ENCODE results near the gene LLCFC1.
"Not testable (repeated sequence)": the region's sequence is repeated elsewhere in the genome, so short reads cannot be mapped to it uniquely, and the experiment has no call there.

The LLCFC1 gene

DNA sequence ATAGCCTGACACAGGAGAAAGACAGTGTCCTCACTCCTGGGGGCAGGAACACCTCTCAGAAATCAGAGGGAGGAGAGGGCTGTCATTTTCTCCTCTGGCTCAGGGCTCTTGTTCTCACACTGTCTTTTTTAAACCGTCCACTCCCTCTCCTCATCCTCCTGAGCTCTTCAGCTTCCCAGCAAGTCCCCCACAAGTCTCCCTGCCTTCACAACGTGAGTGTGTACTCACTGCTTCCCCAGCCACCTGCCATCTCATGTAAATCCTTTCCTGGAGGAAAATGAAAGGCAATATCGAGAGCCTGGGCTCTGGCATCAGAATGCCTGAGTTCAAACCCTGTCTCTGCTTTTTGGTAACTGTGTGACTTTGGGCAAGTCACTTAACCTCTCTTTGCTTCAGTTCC, 5.7 kb downstream of the LLCFC1 start:
- no peak for DNase-seq

DNA sequence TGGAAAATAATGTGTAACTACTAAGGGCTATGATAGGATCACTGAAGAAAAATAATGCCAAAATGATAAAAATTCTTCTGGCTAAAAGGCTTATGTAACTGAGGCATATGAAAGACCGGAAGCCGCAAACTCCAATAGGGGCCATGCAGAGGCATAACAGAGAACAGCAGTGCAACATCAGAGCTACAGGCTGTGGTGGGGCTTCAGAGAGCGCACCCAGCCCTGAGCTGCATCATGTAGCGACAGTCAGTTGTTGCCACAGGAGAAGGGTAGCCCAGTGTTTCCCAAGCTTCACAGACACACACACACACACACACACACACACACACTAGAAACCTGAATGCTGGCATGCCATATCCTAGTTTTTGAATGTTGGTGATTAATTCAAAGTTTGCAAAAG, 9.3 kb downstream of the LLCFC1 start:
- DNase-seq: no peak

DNA sequence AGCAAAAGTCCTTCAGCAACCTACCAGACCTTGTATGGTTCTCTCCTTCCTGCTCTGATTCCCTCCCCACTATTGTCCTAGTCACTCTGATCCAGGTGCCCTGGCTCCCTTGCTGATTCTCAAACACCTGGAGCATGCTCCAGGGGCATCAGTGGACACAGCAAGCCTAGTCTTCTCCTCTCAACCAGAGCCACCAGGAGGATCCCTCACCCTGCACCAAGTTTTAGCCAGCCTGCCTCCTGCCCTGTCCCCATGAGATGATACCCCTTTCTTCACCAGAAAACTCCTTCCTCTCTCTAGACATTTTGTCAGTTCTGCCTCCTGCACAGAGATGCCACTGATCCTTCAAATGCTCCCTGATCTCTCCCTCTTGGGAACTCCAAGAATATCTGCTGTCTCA, 11.0 kb downstream of the LLCFC1 start:
- no peak for DNase-seq

DNA sequence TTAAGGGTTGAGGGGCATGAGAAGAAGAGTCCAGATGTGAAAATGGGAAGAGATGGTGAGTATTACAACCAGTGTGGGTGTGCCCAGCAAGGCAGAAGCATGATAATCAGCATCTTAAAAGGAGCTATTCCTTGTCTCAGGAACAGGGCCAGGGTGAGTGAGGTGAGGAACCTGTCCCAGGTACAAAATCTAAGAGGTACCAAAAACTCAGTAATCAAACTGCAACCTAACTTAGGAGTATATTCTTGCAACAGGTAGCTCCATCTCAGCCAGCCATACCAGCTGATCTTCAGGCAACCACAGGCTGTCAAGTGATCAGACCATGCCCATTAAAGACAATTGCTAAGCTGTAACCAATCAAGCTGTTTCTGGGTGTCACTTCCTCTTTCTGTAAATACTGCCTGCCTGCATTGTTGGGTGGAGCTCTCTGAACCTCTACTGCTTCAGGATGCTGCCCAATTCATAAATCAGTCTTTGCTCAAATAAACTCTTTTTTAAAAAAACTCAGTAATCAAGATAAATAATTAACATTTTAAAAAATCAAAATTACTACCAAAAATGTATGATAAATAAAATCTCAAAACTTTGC, 15.5 kb downstream of the LLCFC1 start:
- DNase-seq: no peak

DNA sequence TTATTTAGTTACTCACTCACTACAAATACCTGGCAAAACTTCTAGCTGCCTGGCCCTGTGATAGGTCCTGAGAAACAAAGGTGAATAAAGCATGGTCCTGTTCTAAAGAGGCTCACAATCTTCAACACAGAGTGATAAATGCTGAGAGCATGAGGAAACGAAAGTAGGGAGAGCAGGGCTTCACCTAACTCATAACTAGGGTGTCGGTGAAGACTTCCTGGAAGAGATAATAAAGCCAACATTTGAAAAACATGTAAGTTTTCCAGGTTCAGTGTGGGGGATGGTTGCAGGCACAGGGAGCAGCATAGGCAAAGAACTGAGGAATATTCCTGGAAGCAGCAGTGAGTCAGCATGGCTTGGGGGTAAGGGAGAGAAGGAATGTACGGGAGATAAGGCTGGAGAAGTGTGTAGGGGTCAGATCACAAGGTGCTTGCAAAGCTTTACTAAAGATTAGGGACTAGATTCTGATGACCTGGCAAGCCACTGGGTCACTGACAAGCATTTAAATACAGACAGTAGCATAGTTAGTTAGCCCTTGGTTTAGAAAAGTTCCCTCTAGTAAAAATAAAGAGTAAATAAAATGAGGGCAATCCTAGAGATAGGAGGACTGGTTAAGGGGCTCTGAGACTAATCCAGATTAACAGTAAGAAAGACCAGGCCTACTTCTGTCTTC, 17.8 kb downstream of the LLCFC1 start:
- no peak for DNase-seq

DNA sequence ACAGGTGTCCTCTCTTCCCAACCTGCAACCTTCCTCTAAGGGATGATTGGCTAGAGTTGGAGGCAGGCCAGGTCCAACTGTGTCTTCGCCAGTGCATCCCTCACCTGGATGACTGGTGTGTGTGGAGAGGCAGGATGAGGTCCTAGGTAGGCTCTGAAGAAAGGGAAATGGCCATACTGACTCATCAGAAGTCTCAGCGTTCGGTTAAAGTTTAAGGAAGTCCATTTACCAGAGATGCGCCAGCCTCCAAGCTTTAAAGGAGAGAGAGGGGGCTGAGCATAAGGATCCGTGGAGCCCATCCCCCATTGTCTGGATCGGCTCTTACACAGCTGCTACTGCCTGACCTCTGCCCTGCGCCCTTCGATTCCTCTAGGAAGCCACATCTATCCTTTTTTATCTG, 18.4 kb downstream of the LLCFC1 start:
- no peak for DNase-seq

DNA sequence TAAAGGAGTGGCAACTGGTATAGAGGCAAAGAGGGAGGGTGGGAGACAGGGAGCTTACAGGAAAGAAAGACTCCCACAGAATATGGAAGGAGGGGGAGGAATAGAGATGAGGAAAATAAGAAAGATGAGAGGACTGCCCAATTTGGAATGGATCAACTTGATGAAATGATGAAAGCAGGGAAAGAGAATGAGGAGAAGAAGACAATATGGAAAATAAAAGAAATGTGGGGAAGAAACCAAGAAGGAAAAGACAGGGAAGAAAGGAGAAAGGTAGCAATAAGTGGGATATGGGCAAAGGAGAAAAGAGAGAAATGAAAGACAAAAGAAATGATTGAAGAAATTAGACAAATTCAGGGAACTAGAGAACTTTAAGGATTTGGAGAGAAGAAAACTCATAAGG, 19.9 kb downstream of the LLCFC1 start:
- no peak for DNase-seq

DNA sequence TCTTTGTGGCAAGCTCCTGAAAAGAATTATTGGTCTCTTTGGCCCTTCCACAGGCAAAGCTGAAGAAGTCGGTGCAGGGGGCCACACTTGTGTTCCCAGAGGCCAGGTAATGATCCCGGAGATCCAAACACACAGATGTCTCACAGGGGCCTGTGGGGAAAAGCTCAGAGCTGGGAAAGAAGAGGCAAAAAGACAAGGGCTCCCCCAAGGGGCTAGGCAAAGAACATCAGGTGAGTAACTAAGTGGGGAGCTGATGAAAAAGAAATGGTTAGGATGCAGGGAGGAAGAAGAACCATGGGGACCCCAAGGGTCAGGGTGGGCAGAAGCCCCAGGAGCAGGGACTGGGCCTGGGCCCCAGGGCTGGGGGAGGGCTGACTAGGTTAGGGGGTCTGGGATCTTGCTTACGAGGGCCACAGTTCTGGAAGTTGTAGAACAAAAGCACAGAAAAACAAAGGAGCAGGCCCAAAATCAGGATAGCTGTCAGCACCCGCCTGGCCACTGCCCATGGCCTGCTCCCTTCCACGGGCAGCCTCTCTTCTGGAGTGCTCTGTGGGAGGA, 21.8 kb downstream of the LLCFC1 start:
- DNase-seq: no peak

DNA sequence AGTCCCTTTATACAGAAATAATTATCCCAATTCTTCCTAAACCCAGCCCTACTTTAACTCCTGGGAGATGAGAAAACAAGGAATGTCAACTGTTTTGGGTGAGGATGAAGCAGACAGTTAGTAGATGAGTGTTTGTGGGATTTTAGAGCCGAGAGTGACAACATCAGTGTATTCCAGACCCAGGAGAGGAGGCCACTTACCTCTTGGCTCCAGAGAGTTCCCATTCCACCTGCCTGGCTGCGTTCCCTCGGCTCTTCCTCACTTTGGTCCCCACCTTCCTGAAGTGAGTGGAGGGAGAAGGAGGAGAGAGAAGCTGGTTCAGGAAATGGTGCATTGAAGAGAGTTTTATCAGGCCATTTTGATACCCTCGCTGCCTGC, 22.3 kb downstream of the LLCFC1 start:
- no peak for DNase-seq

DNA sequence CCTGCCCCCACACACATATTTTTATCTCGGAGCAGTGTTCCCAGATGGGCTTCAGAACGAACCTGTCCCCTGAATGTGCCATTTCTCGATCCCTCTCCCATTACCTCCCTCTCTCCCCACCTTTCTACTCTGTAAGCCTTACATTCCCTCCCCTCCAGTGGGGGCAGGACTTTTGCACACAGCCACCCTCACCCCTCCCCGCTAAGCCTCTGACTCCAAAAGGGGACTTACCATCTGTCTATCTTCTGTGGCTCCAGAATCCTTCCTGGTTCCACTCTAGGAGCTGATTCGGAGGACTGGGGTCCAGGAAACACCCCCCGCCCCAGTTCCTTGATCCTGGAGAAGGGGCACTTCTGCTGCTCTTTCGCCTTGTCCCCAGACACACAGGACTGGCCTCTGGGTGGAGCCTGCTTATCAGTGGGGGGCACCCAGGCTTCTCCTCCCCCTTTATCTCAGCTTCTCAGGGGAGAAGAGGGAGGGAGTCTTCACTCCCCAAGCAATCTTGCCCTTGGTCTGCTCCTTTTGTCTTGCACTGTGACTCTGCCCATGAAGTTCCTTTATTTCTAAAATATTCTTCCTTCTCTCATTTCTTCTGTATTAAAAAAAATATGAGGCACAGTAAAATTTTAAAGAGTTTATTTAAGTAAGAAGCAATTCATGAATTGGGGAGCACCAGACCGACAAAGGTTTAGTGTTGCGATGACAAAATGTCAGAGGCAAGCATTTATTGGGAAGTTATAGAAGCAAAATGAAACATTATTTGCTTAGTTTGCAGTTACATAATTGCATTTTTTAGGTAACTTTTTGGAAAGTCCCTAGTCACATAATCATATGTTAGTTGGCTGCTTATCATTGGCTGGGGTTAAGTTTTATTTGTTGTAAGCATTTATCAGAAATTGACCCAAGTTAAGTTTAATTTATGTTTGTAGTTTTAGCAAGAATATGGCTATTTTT, 23.0 kb downstream of the LLCFC1 start, which contains the start of gene KEL:
Gene KEL, minus strand, starts transcription at position 391 of the 954 bp plus-strand sequence. Its CDS starts 157 bp downstream, at position 234.
- no peak for DNase-seq

DNA sequence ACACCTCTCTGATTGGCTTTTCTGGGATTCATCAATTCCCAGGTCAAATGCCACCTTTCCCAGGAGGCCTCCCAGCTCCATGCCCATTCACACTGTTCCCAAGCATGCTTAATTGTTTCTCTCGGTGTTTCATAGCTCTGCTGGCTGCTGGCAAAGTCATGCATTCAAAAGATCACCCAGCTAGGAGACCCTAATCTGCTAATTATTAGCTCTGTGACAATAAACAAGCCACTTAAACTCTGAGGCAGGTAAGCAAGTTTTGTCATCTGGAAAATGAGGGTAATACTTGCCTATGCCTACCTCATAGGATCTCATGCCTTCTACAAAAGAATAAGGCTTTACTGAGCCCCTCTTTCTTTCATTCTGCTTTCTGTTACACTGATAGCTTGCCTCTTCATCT, 23.7 kb downstream of the LLCFC1 start:
- DNase-seq: no peak

DNA sequence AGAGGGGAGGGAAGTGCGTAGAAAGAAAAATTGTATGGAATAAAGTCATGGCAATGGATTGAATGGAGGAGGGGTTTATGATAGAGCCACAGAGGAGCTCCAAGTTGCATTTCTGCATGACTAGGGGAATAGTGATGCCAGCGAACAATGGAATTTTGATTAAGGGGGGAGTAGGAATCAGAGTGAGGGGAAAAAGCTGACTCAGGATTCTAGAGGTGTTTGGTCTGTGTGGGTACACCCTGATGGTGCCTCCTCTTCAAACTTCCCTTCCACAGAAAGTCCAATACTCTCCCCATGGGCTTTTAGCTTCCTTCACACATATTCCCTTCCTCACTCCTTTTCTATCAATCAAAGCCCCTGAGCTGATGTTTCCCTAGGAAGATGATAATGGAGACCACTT, 24.7 kb downstream of the LLCFC1 start:
- no peak for DNase-seq

DNA sequence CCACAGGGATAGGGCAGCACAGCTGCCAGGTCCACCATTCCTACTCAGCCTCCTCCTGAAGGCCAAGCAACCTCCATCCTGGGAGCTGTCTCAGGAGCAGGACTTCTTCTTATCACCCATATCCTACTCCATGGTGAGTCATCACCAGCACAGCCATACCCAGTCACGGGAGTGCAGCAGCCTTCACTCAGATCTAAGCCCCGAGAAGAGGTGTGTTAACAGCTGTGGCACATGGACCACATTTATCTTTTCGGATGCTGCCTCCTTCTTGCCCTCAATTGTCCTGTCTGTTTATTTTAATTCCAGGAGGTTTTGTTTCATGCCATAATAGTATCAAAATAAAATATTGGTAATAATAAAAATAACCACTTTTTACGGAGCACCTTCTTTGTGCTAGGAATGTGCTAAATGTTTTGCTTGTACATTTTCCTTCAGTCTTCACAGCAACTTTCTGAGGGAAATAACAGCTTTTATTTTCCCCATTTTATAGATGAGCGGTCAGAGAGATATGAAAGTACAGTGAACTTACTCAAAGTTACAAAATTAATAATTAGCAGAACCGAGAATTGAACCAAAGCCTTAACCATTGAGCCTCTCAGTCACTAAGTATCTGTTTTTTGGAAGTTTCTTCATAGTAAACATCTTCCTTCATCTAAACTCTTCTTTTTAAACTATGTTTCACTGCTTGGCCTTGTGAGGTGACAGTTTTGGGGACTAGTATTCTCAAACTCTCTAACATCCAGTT, 25.4 kb downstream of the LLCFC1 start:
- no peak for DNase-seq

DNA sequence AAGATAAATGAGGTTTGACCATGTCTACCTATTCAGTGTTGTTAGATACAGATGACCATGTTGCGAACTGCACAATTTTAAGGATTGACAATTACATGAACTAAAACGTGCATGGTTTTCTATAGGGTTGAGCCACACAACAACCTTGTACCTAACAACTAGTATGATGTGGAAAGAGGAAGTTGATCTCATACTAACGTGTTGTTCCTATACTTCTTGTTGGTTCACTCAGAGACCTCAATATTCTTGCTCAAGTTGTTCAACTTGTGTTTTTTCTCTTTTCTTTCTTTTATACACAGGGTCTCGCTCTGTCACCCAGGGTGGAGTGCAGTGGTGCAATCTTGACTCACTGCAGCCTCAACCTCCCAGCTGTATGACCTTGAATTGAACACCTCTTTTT, 28.9 kb downstream of the LLCFC1 start:
- no peak for DNase-seq

DNA sequence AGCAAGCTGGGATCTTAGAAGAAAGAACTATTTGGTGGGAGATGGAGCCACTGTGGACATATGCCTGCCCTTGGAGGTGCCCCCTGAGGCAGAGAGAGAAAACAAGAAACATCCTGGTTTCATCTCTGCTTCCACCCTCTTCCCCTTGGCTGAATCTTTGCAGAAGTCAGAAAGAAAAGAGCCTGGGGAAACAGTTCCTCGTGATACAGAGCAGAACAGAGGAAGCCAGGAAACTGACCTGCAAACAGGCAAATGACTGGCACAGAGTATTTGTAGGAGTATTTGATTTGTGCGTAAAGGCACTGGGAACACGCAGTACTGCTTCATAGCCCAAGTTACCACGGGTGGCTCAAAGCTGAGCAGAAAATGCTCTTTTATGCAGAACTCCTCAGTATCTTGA, 29.9 kb downstream of the LLCFC1 start:
- no peak for DNase-seq

DNA sequence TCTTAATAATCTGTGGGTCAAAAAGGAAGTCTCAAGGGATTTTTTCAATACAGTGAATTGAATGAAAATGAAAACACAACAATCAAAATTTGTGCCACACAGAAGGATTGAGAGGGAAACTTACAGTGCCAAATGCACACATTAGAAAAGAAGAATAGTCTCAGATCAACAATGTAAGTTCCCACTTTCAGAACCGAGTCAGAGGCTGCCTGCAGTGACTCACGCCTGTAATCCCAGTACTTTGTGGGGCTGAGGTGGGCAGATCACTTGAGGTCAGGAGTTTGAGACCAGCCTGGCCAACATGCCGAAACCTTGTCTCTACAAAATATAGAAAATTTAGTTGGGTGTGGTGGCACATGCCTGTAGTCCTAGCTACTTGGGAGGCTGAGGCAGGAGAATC, 35.3 kb downstream of the LLCFC1 start:
- no peak for DNase-seq

DNA sequence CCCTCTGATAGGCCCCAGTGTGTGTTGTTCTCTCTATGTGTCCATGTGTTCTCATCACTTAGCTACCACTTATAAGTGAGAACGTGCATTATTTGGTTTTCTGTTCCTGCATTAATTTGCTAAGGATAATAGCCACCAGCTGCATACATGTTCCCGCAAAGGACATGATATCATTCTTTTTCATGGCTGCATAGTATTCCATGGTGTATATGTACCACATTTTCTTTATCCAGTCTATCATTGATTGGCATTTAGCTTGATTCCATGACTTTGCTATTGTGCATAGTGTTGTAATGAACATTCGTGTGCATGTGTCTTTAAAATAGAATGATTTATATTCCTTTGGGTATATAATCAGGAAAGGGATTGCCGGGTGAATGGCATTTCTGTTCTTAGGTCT, 39.1 kb downstream of the LLCFC1 start:
- DNase-seq: not testable (repeated sequence)

DNA sequence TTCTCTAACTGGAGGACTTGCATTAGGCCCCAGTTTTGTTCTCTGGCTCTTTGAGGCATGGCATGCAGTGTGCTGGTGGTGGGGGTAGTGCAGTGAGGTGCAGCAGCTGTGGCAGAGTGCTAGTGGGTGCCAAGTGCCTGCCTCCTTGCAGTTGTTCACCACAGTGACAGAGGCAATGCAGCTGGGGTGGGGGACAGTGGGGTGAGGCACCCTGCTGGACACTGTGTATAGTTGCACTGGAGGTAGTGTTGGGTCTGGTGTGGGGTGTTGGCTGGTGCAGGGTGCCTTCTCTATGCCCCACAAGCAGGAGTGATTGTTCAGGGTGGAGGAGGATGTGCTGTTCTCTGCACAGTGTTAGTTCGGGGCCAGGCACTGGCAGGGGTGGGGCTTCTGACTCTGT, 44.5 kb downstream of the LLCFC1 start:
- DNase-seq: no peak

DNA sequence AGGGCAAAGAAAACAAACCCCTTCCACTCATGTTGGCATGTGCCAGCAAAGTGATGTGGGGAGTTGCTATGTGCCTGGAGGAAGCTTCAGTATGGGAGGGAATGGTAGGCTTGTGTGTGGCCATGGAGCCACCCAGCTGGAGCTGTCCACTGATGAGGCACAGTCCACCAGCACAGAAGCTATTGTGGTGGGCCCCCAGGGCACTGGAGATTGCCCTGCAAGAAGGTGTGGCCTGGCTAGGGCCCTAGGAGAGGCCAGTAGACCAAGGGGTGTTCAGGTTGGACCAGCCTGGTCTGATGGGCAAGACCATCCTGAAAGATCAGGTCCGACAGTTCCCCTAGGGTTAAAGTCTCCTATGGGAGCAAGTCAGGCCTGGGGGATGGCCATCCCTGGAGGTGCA, 45.0 kb downstream of the LLCFC1 start:
- no peak for DNase-seq
